Smooth muscle cell of the brain vasculature (primary cell): ENCODE data around the gene LST1.
"Not testable (repeated sequence)": the region's sequence is repeated elsewhere in the genome, so short reads cannot be mapped to it uniquely, and the experiment has no call there.

ENCODE experiments used
- DNase-seq: peaks from one replicate; pipeline ENCODE4 v3.0.0-alpha.2; 2012; ENCODE audit warnings: low read depth, low spot score

Gene LST1

GRCh38 chr6:31580807-31581433 lies 5.2 kb upstream of the LST1 start:
- DNase-seq, result no peak

- no peak for DNase-seq
Observed at GRCh38 chr6:31581434-31582229, 4.4 kb upstream of the LST1 start.

- no peak for DNase-seq
Observed at GRCh38 chr6:31582230-31582643, 3.8 kb upstream of the LST1 start, which contains the start of gene LTB. LTB (minus strand) TSS chr6:31582424; CDS start chr6:31582417, 7 bp downstream.

- DNase-seq, result no peak
Observed at GRCh38 chr6:31585491-31585890, 586 bp upstream of the LST1 start.

GRCh38 chr6:31586599-31587281 lies 663 bp downstream of the LST1 start:
- DNase-seq, result no peak

- DNase-seq, result no peak
Observed at GRCh38 chr6:31587791-31588777, 2.0 kb downstream of the LST1 start.

- DNase-seq, result no peak
Observed at GRCh38 chr6:31588871-31589650, 3.0 kb downstream of the LST1 start.

- DNase-seq, result not testable (repeated sequence)
Observed at GRCh38 chr6:31590691-31591090, 4.6 kb downstream of the LST1 start.

- no peak for DNase-seq
Observed at GRCh38 chr6:31592396-31592771, 6.3 kb downstream of the LST1 start.

- DNase-seq, result no peak
Observed at GRCh38 chr6:31597006-31597405, 10.9 kb downstream of the LST1 start.

GRCh38 chr6:31607317-31607716 lies 21.2 kb downstream of the LST1 start:
- DNase-seq, result no peak

GRCh38 chr6:31609519-31610406 lies 23.7 kb downstream of the LST1 start:
- DNase-seq, result no peak

- no peak for DNase-seq
Observed at GRCh38 chr6:31610968-31611367, 24.9 kb downstream of the LST1 start.

- no peak for DNase-seq
Observed at GRCh38 chr6:31614075-31614619, 28.1 kb downstream of the LST1 start.

- DNase-seq, result no peak
Observed at GRCh38 chr6:31614684-31615578, 28.9 kb downstream of the LST1 start, which contains the start of gene AIF1. AIF1 (plus strand) TSS chr6:31615234; CDS start chr6:31615330, 96 bp downstream.

GRCh38 chr6:31615748-31616147 lies 29.7 kb downstream of the LST1 start:
- DNase-seq, result no peak

- no peak for DNase-seq
Observed at GRCh38 chr6:31617010-31617409, 30.9 kb downstream of the LST1 start.
